Activated CD8-positive, alpha-beta memory T cell treated with anti-CD3 and anti-CD28 coated beads, Interleukin-2, amount 50 U/mL, for 4 hours (primary cell): ENCODE results near the gene LIN7A.

Experiments used
- DNase-seq: peaks from one replicate; pipeline ENCODE4 v3.0.0-alpha.2; 2020

Gene LIN7A, protein sequence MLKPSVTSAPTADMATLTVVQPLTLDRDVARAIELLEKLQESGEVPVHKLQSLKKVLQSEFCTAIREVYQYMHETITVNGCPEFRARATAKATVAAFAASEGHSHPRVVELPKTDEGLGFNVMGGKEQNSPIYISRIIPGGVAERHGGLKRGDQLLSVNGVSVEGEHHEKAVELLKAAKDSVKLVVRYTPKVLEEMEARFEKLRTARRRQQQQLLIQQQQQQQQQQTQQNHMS

DNA sequence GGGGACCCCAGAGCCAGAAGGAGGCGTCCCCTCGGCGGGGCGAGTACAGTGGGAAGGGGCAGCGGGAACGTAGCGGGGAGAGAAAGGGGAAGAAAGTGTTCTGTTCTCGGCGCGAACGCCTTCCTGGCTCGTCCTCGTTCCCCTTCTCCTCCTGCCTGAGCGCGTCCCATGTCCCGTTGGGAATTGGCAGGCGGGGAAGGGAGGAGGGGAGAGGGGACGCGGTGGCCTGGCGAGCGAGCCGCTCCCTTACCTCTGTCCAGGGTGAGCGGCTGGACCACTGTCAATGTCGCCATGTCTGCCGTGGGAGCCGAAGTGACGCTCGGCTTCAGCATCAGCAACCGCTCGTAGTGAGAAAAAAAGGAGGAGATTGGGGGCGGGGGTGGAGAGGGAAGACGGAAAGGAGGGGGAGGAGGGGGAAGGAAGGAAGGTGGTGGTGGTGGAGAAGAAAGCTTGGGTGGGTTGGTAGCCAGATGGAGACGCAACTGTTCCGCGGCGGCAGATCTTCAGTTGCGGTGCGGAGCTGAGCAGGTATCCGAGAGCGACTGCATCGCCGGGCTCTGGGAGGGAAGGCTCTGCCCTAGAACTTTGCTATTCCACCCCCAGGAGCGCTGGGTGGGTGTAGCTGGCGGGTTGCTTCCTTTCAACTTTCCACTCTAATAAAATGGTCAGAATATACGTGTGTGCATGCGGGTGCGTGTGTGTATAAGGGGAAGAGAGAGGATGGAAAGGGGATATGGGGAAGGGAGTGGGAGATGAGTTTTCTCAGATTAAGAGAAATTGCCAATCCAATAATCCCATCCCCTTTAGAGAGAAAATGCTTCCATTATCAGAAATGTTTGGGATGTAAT lies at the start of gene LIN7A:
Gene LIN7A (minus strand): TSS at position 544 of the 848 bp plus-strand sequence. CDS start 212 bp downstream, at position 332.
- no peak for DNase-seq

DNA sequence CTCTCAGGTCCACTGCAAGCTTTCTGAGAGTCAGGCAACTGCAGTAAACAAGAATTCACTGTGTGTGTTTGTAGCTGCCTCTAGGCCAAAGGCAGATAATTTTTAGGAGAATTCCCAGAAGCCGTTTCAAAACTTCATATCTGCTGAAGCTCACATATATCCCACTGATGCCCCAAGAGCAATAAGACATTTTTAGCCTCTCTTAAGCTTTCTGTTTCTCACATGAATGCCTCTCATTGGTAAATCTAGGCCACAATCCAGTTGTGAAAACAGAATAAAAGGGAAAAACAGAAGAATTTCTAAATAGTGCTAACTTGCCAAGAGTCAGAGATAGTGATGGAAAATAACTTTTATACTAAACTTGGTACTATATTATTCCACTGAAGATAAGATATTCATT lies 48.5 kb upstream of the LIN7A start:
- DNase-seq: no peak

DNA sequence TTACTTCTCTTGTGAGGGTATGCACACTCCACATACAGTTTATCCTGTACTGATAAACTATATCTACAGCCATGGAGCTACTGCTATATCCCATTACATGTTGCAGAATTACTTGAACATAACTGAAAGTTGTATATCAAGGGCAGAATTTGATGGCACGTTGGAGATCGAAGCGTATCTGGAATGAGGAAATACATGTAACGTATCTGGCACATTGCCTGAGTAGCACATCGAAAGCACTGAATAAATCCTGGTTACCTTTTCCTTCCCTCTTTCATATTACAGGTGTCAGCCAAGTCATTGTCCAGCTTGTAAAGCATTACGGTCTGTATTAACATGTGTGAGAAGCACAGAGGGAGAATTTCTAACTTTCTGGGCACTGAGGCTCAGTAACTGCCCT lies 42.1 kb upstream of the LIN7A start:
- no peak for DNase-seq

DNA sequence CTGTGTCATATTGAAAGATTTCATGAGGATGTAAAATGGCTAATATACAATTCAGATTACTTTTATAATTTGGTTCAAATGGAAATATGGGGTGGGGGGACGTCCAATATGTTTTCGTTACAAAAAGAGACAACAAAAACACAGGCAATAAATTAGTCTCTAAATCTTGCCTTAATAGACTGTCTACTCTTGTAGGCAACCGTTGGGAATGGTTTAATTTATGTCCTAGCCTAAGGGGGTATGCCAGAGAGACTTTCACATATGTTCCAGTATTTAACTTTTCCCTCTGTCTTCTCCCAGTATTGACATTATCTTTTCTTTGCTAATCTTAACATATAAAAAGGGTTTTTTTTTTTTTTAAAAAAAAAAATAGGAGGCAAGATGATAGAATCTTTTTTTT lies 41.5 kb upstream of the LIN7A start:
- DNase-seq: no peak

DNA sequence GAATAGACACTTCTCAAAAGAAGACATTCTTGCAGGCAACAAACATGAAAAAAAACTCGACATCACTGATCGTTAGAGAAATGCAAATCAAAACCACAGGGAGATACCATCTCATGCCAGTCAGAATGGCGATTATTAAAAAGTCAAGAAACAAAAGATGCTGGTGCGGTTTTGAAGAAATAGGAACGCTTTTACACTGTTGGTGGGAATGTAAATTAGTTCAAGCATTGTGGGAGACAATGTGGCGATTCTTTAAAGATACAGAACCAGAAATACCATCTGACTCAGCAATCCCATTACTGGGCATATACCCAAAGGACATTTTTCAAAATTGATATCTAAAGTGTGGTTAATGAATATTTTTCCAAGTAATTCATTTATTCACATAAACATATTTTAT lies 39.6 kb upstream of the LIN7A start:
- DNase-seq: no peak

DNA sequence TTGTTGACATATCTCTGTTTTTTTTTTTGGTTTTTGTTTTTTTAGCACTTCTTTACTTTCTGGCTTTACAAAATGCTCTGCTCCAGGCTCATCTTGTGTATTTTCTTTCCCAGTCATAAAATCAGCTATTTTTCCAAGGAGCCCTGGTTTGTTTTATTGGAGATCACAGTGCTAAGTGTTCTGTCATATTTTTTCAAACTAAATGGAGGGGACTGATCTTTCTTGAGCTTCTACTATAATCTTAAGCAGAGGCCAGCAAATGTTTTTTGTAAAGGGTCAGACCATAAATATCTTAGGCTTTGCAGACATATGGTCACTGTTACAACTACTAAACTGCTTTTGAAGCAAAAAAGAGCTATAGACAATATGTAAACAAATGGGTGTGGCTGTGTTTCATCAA lies 30.6 kb upstream of the LIN7A start:
- no peak for DNase-seq

DNA sequence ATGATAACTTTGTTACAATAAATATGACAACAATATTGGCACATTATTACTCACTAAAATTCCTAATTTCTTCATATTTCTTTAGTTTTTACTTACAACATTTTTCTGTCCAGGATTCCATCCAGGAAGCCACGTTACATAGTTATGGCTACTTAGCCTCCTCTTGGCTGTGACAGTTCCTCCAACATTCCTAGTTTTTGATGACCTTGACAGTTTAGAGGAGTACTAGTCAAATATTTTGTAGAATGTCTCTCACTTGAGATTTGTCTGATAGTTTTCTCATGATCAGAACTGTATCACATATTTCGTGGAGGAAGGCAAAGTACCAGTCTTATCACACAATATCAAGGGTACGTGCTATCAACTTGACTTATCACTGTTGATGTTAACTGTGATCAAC lies 29.8 kb upstream of the LIN7A start:
- no peak for DNase-seq

DNA sequence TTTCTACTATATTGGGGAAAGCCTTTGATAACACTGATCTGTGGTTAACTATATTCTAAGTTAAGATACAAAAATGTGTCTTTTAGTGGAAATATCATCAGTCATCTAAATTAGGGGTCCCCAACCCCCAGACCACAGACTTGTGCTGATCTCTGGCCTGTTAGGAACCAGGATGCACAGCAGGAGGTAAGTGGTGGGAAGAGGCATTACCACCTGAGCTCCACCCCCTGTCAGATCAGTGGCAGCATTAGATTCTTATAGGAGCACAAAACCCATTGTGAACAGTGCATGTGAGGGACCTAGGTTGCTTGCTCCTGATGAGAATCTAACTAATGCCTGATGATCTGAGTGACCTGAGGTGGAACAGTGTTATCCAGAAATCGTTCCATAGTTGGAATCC lies 28.3 kb upstream of the LIN7A start:
- no peak for DNase-seq

DNA sequence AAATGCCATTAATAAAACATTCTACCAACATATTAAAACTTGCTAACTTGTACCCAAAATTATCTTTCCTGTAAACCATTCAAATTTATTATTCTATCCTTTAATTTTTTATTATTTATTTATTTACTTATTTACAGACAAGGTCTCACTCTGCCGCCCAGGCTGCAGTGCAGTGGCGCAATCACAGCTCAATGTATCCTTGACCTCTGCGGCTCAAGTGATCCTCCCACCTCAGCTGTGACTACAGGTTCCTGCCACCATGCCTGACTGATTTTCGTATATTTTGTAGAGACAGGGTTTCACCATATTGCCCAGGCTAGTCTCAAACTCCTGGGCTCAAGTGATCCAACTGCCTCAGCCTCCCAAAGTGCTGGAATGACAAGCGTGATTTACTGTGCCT lies 20.4 kb upstream of the LIN7A start:
- no peak for DNase-seq

DNA sequence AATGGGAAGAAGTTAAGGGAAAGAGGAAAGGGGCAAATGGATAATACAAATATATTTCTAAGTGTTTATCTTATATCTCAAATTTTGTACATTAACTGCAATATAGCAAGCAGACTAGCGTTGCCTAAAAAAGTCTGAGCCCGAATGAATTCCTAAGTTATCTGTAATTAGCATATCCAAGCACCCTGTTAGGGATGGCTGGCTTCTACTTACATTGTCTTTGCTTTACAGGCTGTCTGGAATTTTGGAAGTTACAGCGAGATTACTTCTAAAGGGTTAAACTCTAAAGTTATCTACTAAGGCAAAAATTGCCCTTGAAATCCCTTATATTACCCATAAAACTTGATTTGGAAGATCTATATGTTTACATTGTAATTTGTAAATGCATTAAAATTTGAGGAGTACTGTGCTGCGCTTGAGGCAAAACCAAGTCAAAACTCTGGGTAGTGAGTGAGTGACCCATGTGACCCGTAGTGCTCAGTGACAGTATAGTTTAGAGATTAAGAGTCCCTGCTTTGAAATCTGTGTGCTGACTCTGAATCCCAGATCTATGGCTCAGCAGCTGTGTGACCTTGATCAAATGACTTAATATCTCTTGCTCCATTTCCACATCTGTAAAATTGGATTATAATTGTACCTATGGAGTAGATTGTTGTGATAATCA lies 17.3 kb upstream of the LIN7A start:
- DNase-seq: no peak

DNA sequence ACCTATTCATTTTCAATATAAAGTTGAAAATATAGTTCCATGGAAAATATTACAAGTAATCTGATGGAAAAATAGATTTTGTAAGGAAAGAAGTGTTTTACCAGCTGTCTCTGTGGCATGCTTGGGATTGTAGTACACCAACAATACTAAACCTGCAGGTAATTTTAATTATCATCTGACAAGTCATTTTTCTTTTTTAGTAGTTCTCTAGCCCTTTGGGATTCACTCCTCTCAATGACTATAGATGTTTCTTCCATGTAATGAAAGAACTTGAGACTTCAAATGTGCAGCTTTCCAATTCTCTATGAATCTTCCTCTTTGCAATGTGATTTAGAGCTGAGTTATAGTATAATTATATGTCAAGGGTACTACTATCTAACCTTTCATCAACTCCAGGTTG lies 14.7 kb upstream of the LIN7A start:
- no peak for DNase-seq

DNA sequence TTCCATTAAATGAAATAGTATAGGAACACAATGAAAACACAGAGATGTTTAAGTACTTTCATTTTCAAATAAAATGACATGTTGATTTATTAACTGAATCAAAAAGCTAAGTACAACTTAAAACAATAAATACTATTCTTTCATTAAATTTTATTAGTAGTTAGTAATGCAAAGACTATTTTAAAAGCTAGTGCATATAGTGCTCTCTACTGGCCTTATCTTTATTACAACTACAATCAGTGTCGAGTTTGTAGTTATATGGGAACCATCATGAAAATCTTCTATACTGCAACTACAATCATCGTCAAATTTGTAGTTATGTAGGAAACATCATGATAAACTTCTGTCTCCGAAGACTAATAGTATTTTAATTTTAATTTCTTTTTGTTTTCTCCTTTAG lies 8.9 kb upstream of the LIN7A start:
- no peak for DNase-seq

DNA sequence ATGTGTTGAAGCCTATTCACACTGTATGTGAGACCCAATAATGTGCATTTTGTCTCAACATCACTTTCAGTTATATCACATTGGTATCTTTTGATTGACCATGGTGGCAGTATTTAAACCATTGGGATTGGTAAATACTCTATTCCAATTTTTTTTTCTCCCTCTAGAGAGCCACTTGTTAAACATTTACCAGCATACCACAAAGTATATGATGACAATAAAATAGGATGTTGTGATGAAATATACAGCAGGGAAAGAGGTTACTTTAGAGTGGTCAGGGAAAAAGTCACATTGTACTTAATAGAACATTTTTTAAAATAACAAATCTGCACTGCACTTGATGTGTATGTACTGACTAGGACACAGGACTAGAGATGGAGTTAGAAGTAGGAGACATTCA lies 5.6 kb upstream of the LIN7A start:
- DNase-seq: no peak

DNA sequence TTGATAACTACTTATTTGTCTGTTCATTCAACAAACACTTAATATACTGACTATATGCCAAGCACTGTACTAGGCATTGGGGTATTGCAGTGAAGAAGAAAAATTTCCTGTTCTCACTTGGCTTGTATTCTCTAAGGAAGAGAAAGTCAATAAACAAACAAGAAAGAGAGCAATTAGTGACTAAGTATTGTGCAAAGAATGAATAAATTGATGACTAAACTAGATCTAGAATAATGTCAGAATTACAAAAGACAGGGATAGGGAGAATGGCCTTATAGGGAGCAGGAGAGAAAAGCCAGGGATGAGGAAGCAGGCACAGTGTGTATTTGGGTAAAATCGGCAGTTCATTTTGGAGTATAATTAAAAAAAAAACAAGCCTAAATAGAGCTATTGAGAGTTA lies 4.2 kb upstream of the LIN7A start:
- no peak for DNase-seq

DNA sequence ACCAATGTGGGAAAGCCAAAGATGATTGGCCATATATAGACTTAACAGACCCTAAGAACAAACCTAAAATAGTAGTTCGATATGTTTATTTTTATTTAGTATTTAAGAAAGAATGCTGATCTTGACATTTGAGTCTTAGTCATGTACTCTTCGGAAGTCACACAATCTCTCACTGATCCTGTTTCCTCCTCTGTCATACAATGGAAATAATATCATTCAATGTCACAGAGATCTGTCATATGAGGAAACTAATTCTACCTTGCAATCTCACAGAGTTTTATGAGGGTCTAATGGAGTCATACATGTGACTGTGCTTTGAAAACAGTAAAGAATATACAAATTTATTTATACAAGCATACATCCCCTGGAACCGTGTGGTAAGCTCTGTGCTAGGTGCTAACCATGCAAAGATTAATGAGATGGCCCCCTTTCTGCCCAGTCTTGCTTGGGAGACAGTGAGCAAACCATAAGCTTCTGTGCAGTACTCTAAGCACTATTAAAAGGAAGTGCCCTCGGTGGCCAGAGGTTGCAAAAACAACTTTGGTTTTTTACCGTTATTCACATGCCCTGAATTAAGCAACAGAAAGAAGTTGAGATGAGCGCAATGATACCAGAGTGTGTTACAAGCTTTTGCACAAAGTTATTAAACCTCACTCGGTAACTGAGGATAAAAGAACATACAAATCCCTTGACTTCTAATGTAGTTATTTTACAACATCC lies 1.7 kb upstream of the LIN7A start:
- DNase-seq: no peak

DNA sequence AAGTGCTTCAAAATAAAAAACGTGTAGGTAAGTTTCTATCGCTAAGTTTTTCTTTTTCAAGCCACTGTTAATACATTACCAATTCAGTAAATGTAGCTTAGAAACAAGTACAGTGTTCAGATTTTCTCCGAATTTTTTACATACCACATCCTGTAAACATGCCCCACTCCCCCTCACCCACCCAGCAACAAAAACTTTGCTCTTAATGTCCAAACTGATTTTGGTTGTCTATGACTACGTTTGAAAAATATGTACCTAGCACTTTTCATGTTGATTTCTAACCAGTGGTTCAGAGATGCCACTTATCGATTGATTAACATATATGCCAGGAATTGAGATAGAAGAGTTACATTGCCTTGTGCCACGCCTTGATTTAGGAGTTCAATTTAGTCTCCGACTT lies 663 bp upstream of the LIN7A start:
- no peak for DNase-seq

DNA sequence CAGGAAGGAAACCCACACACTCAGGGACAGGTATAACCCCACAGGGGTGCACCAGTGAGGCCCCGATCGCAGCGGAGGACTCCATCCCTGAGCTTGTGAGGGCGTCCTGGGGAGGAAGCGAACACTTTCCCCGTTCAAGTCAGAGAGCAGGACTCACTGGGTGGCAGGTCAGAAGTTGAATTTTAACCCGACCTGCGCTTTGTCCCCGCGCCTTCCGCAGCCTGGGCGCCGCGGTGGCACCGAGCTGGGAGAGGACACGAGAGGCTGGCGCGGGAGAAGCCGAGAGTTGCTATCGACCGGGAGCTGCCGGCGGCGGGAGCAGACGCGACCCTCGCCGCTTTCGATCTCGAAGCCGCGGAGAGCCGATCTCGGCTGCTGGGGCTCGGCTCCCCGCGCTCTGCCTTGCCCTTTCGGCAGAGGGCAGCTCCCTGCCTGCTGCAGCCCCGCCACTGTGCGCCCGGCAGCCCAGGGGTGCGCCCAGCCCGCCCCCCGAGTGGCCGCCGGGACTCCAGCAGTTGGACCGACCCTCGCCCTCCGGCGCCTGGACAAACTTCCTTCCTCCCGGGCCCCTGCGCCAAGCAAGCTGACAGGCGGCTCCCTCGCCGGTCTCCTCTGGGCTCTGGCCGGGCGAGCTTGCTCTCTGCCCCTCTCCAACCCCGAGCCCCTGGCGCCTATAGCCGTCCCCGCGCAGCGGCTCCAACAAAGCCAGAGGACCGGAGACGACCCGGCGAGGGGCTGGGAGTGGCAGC lies 918 bp downstream of the LIN7A start:
- no peak for DNase-seq

DNA sequence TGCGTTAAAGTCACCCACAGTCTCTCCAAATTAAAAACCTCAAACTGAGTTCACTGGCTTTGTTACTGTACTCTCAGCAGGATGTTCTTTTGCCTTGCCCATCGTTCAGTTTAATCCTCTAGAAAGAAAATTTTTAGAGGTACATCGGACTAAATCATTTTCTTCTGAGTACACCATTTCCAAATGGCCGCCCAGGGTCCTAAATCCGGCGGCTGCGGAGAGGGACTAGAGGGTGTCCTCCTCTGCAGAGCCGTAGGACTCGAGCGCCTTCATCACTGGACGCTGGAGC lies 1.4 kb downstream of the LIN7A start:
- DNase-seq: no peak

DNA sequence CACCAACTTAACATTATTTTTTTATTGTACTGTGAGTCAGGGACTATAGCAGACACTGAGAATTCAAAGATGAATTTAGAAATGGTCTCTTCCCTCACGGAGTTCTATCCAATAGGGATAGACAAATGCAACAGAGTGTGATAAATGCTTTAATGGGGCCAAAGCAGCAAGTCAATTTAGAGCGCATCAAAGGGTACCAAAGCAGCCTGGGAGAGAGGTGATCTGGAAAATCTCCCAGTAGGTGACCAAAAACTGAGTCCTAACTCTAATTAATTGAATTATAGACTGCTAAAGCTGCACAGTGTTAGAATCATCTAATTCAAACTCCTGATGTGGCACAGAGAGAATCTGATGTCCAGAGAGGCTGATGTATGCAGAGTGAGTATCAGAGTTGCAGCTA lies 2.6 kb downstream of the LIN7A start:
- no peak for DNase-seq

DNA sequence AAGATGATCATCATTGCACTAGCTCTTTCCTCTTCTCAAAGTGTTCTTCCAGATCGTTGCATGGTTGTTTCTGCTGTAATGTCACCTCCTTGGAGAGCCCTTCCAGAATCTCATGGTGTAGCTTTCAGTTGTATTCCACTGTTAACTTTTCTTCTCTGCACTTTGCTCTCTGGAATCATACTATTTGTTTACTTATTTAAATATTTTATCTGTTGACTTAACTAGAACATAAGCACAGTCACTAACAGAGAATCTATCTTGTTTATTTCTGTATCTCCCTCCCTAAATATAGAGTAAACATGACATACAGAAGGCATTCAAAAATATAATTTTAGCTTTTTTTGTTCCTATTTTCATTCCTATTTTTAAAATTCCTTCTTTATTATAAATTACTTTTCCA lies 11.8 kb downstream of the LIN7A start:
- no peak for DNase-seq

DNA sequence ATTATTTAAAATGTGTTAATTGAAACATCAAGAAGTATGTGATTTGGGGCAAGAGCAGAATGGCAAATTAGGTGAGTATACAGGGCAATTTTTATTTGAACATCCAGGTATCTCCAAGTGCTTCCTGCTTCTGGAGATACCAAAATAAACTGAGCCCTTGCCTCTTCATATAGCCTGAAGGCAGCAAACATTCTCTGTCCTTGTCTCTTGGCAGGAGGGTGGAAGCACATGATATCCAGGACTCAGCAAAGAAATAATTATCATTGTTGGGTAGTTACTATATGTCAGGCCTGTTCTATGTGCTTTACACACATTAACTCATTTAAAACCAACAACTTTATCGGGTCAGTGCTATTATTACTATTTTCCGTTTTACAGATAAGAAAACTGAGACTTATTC lies 12.5 kb downstream of the LIN7A start:
- DNase-seq: no peak

DNA sequence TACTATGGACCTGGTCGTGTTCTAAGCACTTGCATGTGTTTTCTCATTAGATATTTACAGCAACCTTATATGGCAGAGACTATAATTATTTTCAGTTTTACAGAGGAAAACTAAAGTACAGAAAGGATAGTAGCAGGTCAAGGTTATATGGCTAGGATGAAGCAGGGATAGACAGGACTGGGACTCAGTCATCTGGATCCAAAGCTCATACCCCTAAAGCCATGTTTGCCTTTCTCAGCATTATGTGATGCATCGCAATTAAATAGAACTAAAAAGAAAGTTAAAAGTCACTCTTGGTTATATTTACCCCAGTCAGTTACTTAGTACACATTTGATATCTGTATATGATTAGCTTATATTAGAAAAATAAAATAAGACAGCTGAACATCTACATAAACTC lies 13.3 kb downstream of the LIN7A start:
- DNase-seq: no peak

DNA sequence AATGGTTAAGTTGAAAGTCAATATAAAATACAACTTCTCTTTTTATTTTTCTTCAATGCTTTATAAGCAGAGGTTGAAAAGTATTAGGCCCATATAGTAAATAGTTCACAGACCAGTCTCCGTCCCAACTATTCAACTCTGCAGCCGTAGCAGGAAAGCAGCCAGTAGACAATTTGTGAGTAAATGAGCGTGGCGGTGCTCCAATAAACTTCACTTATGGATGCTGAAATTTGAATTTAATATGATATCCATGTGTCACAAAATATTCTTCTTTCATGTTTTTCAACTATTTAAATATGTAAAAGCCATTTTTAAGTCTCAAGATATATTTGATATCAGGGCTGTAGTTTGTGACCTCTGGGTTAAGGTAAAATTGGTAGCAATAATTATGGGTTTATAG lies 17.7 kb downstream of the LIN7A start:
- DNase-seq: no peak
